Measurements from ENCODE around the gene MGAT4A.

MGAT4A gene

DNA sequence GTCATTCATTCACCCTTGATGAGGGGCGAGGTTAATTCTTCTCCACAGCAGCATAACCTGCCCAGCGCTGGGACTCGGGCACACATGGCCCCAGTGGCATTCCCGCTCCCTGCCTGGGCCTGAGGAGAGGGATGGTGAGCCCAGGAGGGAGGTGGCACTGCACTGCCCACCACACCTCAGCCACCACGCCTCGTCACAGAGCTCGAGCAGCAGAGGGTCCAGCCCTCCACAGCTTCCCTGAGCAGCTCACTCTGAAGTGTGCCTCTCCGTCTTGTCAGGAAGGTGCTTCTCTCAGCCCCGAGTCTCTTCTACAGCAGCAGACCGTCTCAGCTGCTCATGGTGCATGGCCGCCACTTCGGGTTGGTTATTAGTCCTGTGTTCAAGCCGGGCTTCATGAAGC is 157.5 kb downstream of the MGAT4A start:
- H3K4me1 Mint-ChIP-seq, result no peaks in the 10 kb centered on the region
- no peak overlapping the region for H3K27ac Mint-ChIP-seq
- H3K9me3 Mint-ChIP-seq, result no peaks in the 10 kb centered on the region
- TF ChIP-seq, protein P1, sequence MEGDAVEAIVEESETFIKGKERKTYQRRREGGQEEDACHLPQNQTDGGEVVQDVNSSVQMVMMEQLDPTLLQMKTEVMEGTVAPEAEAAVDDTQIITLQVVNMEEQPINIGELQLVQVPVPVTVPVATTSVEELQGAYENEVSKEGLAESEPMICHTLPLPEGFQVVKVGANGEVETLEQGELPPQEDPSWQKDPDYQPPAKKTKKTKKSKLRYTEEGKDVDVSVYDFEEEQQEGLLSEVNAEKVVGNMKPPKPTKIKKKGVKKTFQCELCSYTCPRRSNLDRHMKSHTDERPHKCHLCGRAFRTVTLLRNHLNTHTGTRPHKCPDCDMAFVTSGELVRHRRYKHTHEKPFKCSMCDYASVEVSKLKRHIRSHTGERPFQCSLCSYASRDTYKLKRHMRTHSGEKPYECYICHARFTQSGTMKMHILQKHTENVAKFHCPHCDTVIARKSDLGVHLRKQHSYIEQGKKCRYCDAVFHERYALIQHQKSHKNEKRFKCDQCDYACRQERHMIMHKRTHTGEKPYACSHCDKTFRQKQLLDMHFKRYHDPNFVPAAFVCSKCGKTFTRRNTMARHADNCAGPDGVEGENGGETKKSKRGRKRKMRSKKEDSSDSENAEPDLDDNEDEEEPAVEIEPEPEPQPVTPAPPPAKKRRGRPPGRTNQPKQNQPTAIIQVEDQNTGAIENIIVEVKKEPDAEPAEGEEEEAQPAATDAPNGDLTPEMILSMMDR (IDR thresholded peaks at IDR 0.05), result no peak
- peaks cover 23% of the 10 kb centered on the region for H3K36me3 Mint-ChIP-seq (ENCODE audit: low read depth)
- H3K4me3 Mint-ChIP-seq, result no peak overlapping the region
- peaks cover 10% of the 10 kb centered on the region for H3K27me3 Mint-ChIP-seq (ENCODE audit: low read depth, poor library complexity)
- DNase-seq, result no peak

- H3K4me1 Mint-ChIP-seq, result no peaks in the 10 kb centered on the region
- H3K36me3 Mint-ChIP-seq (ENCODE audit: low read depth), result peaks cover 19% of the 10 kb centered on the region
- TF ChIP-seq, protein P1 (IDR thresholded peaks at IDR 0.05), result no peak
- no peaks in the 10 kb centered on the region for H3K9me3 Mint-ChIP-seq
- H3K4me3 Mint-ChIP-seq, result no peak overlapping the region
- H3K27me3 Mint-ChIP-seq (ENCODE audit: low read depth, poor library complexity), result peaks cover 10% of the 10 kb centered on the region
- DNase-seq, result no peak
- peak overlapping the region; percentile 74 for H3K27ac Mint-ChIP-seq
Measured at GRCh38 chr2:98572676-98573075, 158.3 kb downstream of the MGAT4A start.

- DNase-seq, result no peak
- TF ChIP-seq, protein P1 (IDR thresholded peaks at IDR 0.05), result no peak
- Mint-ChIP-seq H3K4me3 (no peak overlapping the region), H3K27ac (no peak overlapping the region), H3K27me3 (ENCODE audit: low read depth, poor library complexity) (peaks cover 10% of the 10 kb centered on the region), H3K9me3 (no peaks in the 10 kb centered on the region), H3K4me1 (no peaks in the 10 kb centered on the region), H3K36me3 (ENCODE audit: low read depth) (peaks cover 18% of the 10 kb centered on the region)
Measured at GRCh38 chr2:98572211-98572610, 158.7 kb downstream of the MGAT4A start.

- Mint-ChIP-seq H3K4me1 (no peaks in the 10 kb centered on the region), H3K27ac (no peak overlapping the region), H3K9me3 (no peaks in the 10 kb centered on the region), H3K4me3 (no peak overlapping the region), H3K36me3 (ENCODE audit: low read depth) (peaks cover 18% of the 10 kb centered on the region), H3K27me3 (ENCODE audit: low read depth, poor library complexity) (peaks cover 10% of the 10 kb centered on the region)
- DNase-seq, result no peak
- TF ChIP-seq, protein P1 (IDR thresholded peaks at IDR 0.05), result no peak
Measured at GRCh38 chr2:98571796-98572195, 159.1 kb downstream of the MGAT4A start.

DNA sequence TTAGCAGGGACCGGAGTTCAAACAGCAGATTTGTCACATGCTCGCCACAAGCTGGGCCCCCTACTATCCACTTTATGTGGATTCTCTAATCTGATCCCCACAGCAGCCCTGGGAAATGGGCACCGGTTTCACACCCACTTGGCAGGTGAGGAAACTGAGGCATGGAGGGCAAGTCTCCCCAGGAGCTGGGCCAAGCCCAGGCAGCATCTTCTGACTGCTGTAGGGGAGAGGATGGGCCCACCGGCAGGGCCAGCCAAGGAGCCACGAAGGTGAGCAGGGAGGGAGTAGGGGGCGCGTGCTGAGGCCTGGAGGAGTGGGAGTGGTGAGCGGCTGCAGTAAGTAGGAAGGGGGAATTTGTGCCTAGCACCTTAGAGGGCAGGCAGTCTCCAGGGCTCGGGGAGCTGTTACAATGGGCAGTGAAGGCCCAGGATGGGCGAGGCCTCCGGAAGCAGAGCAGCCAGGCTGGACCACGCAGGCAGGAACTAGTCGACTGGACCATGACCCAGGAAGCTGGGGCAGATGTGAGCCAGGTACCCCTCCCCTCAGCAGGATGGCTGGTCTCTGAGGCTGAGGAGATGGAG is 159.7 kb downstream of the MGAT4A start:
- H3K27ac Mint-ChIP-seq, result no peak overlapping the region
- TF ChIP-seq, protein P1 (IDR thresholded peaks at IDR 0.05), result no peak
- no peak overlapping the region for H3K4me3 Mint-ChIP-seq
- H3K4me1 Mint-ChIP-seq, result no peaks in the 10 kb centered on the region
- DNase-seq, result no peak
- H3K36me3 Mint-ChIP-seq (ENCODE audit: low read depth), result peaks cover 22% of the 10 kb centered on the region
- no peaks in the 10 kb centered on the region for H3K9me3 Mint-ChIP-seq
- H3K27me3 Mint-ChIP-seq (ENCODE audit: low read depth, poor library complexity), result peaks cover 11% of the 10 kb centered on the region

GRCh38 chr2:98570356-98570755 is 160.6 kb downstream of the MGAT4A start:
- Mint-ChIP-seq H3K4me1 (no peaks in the 10 kb centered on the region), H3K27ac (no peak overlapping the region), H3K27me3 (ENCODE audit: low read depth, poor library complexity) (peaks cover 12% of the 10 kb centered on the region), H3K36me3 (ENCODE audit: low read depth) (peaks cover 30% of the 10 kb centered on the region), H3K4me3 (no peak overlapping the region), H3K9me3 (no peaks in the 10 kb centered on the region)
- TF ChIP-seq, protein P1 (IDR thresholded peaks at IDR 0.05), result no peak
- no peak for DNase-seq
